ENCODE measurements around the gene CD3E. TPM values are rescaled to one million over a fixed set of nuclear protein-coding genes. Genes with fewer than 3 reads are reported as not detected.

The CD3E gene
- total RNA-seq, 2 donors from 2014 or later, result 0.99 to 3.1 TPM

DNA sequence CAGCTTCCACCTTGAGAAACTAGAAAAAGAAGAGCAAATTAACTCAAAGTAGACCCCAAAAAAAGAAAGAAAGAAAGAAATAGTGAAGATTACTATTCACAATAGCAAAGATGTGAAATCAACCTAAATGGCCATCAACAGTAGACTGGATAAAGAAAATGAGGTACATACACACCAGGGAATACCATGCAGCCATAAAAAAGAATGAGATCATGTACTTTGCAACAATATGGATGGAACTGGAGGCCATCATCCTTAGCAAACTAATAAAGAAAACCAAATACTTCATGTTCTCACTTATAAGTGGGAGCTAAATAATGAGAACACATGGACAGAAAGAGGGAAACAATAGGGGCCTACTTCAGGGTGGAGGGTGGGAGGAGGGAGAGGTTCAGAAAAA lies 24.2 kb downstream of the CD3E start:
- H3K4me1 ChIP-seq, result no peaks in the 10 kb centered on the region
- H3K9me3 ChIP-seq, result no peaks in the 10 kb centered on the region
- H3K27me3 ChIP-seq, result no peaks in the 10 kb centered on the region
- DNase-seq, result no peak
- TF ChIP-seq CTCF (IDR thresholded peaks at IDR 0.05), result no peak
- TF ChIP-seq POLR2A (IDR thresholded peaks at IDR 0.05), result no peak
- H3K4me3 ChIP-seq, result no peak overlapping the region
- no peak for ATAC-seq
- intact Hi-C loops (cut with DNase I), result no loop called here
- no peak overlapping the region for H3K27ac ChIP-seq
- H3K36me3 ChIP-seq (replicated peaks in 1 of 2; ENCODE audit: insufficient read depth in 1 of 2, low read depth in 2 of 2), result no peaks in the 10 kb centered on the region

DNA sequence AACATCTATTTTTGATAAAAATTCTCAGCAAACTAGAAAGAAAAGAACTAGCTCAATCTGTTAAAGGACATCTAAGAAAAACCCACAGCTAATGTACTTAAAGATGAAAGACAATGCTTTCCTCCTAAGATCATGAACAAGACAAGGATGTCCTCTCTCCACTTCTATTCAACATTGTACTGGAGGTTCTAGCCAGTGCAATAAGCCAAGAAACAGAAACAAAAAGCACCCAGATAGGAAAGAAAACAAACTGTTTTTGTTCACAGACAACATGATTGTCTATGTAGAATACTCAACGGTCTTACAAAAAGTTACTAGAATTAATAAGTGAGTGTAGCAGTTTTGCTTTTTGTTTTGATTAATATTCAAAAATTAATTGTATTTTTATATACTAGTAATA lies 30.2 kb downstream of the CD3E start:
- Histone ChIP-seq H3K9me3 (no peaks in the 10 kb centered on the region), H3K27me3 (no peaks in the 10 kb centered on the region), H3K36me3 (replicated peaks in 1 of 2; ENCODE audit: insufficient read depth in 1 of 2, low read depth in 2 of 2) (no peaks in the 10 kb centered on the region), H3K27ac (no peak overlapping the region), H3K4me1 (no peaks in the 10 kb centered on the region), H3K4me3 (no peak overlapping the region)
- ATAC-seq (no peak), DNase-seq (no peak)
- intact Hi-C loops (cut with DNase I), result no loop called here
- no peak for TF ChIP-seq CTCF (IDR thresholded peaks at IDR 0.05)
- no peak for TF ChIP-seq POLR2A (IDR thresholded peaks at IDR 0.05)
- 79 to 84% methylated on average over 1 of the region's 1 CpG for WGBS, 2 donors

GRCh38 chr11:118338637-118339061 lies 34.1 kb downstream of the CD3E start:
- Histone ChIP-seq H3K27ac (no peak overlapping the region), H3K27me3 (no peaks in the 10 kb centered on the region), H3K9me3 (no peaks in the 10 kb centered on the region), H3K4me1 (no peaks in the 10 kb centered on the region), H3K36me3 (replicated peaks in 1 of 2; ENCODE audit: insufficient read depth in 1 of 2, low read depth in 2 of 2) (no peaks in the 10 kb centered on the region), H3K4me3 (no peak overlapping the region)
- intact Hi-C loops (cut with DNase I), result no loop called here
- TF ChIP-seq POLR2A (IDR thresholded peaks at IDR 0.05), result no peak
- TF ChIP-seq CTCF (IDR thresholded peaks at IDR 0.05), result no peak
- DNase-seq (peak in 3 of 4 donors; percentile 17 to 33 (median 22)), ATAC-seq (no peak)
- WGBS, 2 donors, result 60 to 67% methylated on average over 7 of the region's 7 CpGs

DNA sequence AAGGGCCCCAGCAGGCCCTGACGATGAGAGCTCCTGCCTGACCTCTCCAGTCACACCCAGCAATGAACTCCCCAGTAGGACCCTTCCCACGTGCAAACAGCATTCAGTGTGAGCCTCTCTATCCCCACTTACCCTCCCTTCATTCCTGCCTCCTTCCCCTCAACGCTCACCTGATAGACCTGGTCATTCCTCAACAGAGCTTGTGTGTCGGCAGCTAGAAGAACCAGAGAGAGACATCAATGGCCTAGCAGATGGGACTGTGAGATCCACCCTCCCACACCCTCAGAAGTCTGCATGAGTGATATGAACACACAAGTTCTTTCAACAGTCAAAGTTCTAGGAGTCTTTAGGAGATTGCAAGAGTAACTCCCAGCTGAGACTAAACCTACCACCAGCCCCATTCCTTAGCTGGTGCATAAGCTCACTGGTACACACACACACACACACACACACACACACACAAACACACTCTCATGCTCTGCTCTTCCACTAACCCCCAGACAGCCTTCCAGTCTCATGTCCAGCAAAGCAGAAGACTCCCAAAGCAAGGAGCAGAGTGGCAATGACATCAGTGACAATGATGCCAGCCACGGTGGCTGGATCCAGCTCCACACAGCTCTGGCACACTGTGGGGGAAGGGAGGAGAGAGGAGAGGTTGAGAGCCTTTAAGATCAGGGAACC lies 34.9 kb downstream of the CD3E start:
- TF ChIP-seq CTCF (IDR thresholded peaks at IDR 0.05) (no peak), POLR2A (IDR thresholded peaks at IDR 0.05) (no peak)
- ATAC-seq (no peak), DNase-seq (no peak)
- no peak overlapping the region for H3K4me3 ChIP-seq
- no peaks in the 10 kb centered on the region for H3K36me3 ChIP-seq (replicated peaks in 1 of 2; ENCODE audit: insufficient read depth in 1 of 2, low read depth in 2 of 2)
- no peaks in the 10 kb centered on the region for H3K9me3 ChIP-seq
- intact Hi-C loops (cut with DNase I), result no loop called here
- H3K27me3 ChIP-seq, result no peaks in the 10 kb centered on the region
- H3K27ac ChIP-seq, result no peak overlapping the region
- 87% methylated on average over 5 of the region's 5 CpGs for WGBS, 2 donors
- no peaks in the 10 kb centered on the region for H3K4me1 ChIP-seq

DNA sequence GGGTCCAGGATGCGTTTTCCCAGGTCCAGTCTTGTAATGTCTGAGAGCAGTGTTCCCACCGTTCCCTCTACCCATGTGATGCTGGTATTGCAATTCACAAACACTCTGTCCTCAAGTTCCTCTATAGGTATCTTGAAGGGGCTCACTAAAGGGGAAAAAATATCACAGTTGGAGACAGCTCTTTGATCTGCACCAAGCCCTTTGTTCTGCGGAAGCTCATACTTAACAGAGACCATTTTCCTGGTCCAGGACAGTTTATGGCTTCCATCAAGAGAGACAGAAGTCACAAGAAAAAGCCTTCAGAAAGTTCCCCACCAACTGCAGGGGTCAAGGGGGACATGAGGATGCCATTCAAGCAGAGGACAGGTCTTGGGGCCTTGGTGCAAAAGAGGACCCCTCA lies 35.9 kb downstream of the CD3E start:
- intact Hi-C loops (cut with DNase I), result no loop called here
- H3K4me3 ChIP-seq, result no peak overlapping the region

More for the DNA sequence above, 35.9 kb downstream of the CD3E start:
- Histone ChIP-seq H3K9me3 (no peaks in the 10 kb centered on the region), H3K4me1 (no peaks in the 10 kb centered on the region), H3K27me3 (no peaks in the 10 kb centered on the region), H3K27ac (no peak overlapping the region), H3K36me3 (replicated peaks in 1 of 2; ENCODE audit: insufficient read depth in 1 of 2, low read depth in 2 of 2) (no peaks in the 10 kb centered on the region)
- ATAC-seq, result no peak
- TF ChIP-seq CTCF (IDR thresholded peaks at IDR 0.05) (no peak), POLR2A (IDR thresholded peaks at IDR 0.05) (no peak)
- no peak for DNase-seq
- 78% methylated on average over 3 of the region's 3 CpGs for WGBS, 2 donors

Measured in body of pancreas (tissue), 4 donors.